Stimulated activated CD8-positive, alpha-beta memory T cell treated with anti-CD3 and anti-CD28 coated beads, Interleukin-7, amount 100 ng/mL, for 4 hours (primary cell): ENCODE data around the gene LRGUK.
"Not testable (repeated sequence)": the region's sequence is repeated elsewhere in the genome, so short reads cannot be mapped to it uniquely, and the experiment has no call there.

Source experiments
- DNase-seq, 2 donors: peaks; one replicate each; pipeline ENCODE4 v3.0.0-alpha.2; 2020; ENCODE audit warnings: low read depth in 2 of 2

Gene LRGUK

GRCh38 chr7:134234216-134234615, 107.1 kb downstream of the LRGUK start:
- DNase-seq: no peak

GRCh38 chr7:134245253-134245652, 118.1 kb downstream of the LRGUK start:
- DNase-seq: no peak

- DNase-seq: no peak
Observed at GRCh38 chr7:134246347-134246746, 119.2 kb downstream of the LRGUK start.

- no peak for DNase-seq
Observed at GRCh38 chr7:134246761-134247160, 119.6 kb downstream of the LRGUK start.

- DNase-seq: no peak
Observed at GRCh38 chr7:134248196-134248595, 121.1 kb downstream of the LRGUK start.

- DNase-seq: no peak
Observed at GRCh38 chr7:134254311-134254710, 127.2 kb downstream of the LRGUK start.

- DNase-seq: no peak
Observed at GRCh38 chr7:134255814-134256213, 128.7 kb downstream of the LRGUK start.

- no peak for DNase-seq
Observed at GRCh38 chr7:134262322-134262721, 135.2 kb downstream of the LRGUK start.

GRCh38 chr7:134276951-134277350, 149.8 kb downstream of the LRGUK start:
- DNase-seq: no peak

GRCh38 chr7:134278502-134279153, 151.5 kb downstream of the LRGUK start:
- no peak for DNase-seq

- no peak for DNase-seq
Observed at GRCh38 chr7:134279336-134279735, 152.2 kb downstream of the LRGUK start.

GRCh38 chr7:134279898-134280297, 152.8 kb downstream of the LRGUK start:
- DNase-seq: no peak

GRCh38 chr7:134280508-134280907, 153.4 kb downstream of the LRGUK start:
- no peak for DNase-seq

- no peak for DNase-seq
Observed at GRCh38 chr7:134284011-134284410, 156.9 kb downstream of the LRGUK start.

GRCh38 chr7:134284952-134285351, 157.8 kb downstream of the LRGUK start:
- DNase-seq: no peak

- no peak for DNase-seq
Observed at GRCh38 chr7:134287916-134288659, 160.9 kb downstream of the LRGUK start.

GRCh38 chr7:134289423-134289822, 162.3 kb downstream of the LRGUK start:
- no peak for DNase-seq

- DNase-seq: no peak
Observed at GRCh38 chr7:134289841-134290240, 162.7 kb downstream of the LRGUK start.

- DNase-seq: no peak
Observed at GRCh38 chr7:134290286-134290685, 163.1 kb downstream of the LRGUK start.

- DNase-seq: no peak
Observed at GRCh38 chr7:134293002-134293740, 166.0 kb downstream of the LRGUK start.

GRCh38 chr7:134295982-134296381, 168.8 kb downstream of the LRGUK start:
- DNase-seq: not testable (repeated sequence)

GRCh38 chr7:134297489-134297888, 170.3 kb downstream of the LRGUK start:
- no peak for DNase-seq
